Hypothalamus (tissue), 51 donors: ENCODE measurements around the gene GABRR3.

Experiments used
- DNase-seq, 51 donors: peaks; one replicate each; lab custom pipeline; 2025; lab: John Stamatoyannopoulos, UW

Gene GABRR3

GRCh38 chr3:98035208-98035607, at the start of gene GABRR3:
Gene GABRR3 (minus strand): TSS chr3:98035315. CDS start chr3:98034987, 328 bp downstream.
- no peak for DNase-seq

DNA sequence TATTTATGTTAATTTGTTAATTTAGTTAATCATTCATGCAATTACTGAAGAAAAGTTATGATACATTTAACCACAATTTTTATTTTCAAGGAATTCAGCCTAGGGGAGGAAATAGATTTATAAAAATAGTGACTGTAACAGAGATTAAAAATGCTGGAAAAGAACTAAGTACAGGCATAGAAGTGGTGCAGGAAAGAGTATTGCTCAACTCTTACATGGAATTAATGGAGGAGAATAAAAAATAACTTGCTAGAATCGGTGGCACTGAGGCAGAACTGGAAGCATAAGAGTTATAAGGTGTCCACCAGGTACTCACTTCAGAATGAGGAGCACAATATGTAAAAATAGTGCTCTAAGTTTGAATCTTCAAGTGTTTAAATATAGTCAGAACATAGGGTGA, 38.4 kb upstream of the GABRR3 start:
- DNase-seq, result no peak

- DNase-seq, result no peak
Observed at GRCh38 chr3:98070840-98071239, 35.7 kb upstream of the GABRR3 start.

- DNase-seq, result no peak
Observed at GRCh38 chr3:98068824-98069223, 33.7 kb upstream of the GABRR3 start.

DNA sequence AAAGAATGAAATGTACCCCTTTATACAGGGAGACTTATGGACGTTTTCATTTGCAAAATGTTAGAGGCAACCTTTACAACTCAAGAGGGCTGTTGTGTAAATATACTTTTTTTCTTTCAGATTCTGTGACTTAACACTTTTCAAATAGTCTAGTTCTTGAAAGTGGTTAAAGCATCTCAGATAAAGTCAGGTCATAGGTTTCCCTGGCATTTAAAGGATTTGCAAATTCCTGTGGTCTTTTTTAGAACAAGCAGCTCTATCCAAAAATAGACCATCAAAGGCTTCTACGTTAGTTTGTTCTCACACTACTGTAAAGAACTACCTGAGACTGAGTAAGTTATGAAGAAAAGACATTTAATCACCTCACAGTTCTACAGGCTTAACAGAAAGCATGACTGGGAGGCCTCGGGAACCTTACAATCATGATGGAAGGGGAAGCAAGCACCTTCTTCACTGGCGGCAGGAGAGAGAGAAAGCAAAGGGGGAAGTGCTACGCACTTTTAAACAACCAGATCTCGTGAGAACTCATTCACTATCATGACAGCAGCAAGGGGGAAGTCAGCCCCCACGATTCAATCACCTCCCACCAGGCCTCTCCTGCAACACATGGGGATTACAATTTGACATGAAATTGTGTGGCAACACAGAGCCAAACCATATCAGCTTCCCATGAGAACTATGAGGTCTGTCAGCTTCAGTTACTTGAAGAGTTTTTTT, 23.3 kb upstream of the GABRR3 start:
- no peak for DNase-seq

- no peak for DNase-seq
Observed at GRCh38 chr3:98057631-98058030, 22.5 kb upstream of the GABRR3 start.

DNA sequence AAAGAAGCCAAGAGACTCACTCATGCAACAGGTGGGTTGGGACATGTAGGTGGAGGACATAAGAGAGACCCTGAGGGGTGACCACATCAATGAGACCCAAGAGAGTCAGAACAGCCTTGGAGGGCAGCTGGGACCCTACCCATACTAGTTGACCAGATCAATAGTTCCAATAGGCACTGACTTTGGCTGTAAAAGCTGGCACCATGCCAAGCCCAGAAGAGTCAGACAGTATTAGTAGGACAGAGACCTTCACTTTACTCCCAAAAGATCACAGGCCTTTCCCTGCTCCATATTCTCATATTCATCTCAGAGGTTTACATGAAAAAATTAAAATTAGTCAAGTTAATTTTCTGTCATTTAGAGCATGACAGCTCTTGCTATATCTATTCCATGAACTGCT, 20.9 kb upstream of the GABRR3 start:
- no peak for DNase-seq

DNA sequence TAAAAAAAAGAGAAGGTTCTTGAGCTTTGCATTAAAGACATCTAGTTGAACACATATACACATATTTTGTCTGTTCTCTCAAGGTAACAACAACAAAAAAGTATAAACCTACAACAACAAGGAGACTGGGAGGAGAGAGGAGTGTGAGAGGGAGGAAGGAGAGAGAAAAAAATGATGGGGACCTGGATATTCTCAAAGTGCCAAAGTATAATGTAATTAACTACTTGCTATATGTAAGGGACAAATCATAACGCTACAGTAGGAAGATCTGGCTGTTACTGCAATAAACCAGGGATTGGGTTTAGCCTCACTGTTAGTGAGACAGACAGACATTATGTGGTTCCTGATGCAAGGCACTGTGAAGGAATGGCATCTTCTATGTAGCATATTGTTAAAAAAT, 14.2 kb upstream of the GABRR3 start:
- no peak for DNase-seq

DNA sequence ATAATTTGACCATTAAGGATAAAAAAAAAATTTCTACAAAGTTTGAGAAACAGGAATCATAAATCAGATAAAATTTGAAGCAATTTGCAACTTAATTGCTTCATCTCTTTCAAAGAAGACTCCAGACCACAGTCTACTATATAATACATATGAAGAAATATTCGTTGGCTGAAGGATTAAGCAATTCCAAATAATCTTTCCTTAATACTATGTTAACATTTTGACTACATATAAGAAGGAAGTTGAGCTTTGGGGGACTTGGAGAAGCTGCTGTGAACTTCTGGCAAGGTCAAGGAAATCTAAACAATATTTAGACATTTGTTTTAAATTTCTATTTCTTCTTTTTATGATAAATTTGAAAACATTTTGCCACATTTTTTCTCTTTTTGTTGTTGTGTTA, 13.5 kb upstream of the GABRR3 start:
- DNase-seq, result no peak

DNA sequence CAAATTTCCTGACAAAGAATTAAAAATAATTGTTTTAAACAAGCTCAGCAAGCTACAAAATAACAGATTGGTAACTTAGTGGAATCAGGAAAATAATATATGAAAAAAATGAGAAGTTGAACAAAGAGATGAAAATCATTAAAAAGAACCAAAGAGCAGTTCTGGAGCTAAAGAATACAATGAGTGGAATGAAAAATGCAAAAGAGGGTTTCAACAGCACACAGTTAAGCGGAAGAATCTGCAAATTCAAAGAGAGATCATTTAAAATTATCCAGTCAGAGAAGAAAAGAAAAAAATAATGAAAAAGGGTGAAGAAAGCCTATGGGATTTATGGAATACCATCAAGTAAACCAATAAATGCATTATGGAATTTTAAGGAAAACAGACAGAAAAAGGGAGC, 6.2 kb upstream of the GABRR3 start:
- DNase-seq, result no peak

- DNase-seq, result peak in 44 of 51 donors; percentile 4 to 97 (median 35)
Observed at GRCh38 chr3:98039322-98040024, 4.4 kb upstream of the GABRR3 start.

DNA sequence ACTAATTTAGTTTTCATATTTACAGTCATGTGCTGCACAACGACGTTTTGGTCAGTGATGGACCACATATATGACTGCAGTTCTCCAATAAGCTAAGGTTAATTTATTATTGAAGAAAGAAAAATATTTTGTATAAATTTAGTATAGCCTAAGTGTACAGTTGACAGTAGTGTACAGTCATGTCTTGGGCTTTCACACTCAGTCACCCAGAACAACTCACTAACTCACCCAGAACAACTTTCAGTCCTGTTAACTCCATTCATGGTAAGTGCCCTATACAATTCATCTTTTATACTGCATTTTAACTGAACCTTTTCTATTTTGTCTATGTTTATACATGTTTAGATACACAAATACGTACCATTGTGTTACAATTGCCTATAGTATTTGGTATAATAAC, 3.8 kb upstream of the GABRR3 start:
- no peak for DNase-seq

DNA sequence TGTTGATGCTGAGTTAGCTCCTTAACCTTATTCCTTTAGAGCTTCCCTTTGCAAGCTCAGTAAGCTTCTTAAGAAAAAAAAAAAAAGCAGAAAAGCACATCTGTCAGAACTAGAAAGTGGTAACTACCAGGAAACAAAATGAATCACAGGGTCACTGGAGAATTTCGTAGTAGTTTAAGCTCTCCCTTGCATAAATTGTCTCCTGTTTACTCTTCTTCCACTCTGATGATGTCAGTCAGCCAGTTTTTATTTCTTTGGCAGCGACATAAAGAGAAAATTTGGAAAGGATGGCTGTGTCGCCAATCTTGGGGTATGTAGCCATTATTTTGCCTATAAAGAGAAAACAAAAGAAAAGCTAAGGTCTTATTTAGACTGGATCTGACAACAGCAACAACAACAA, 3.2 kb upstream of the GABRR3 start:
- DNase-seq, result no peak

DNA sequence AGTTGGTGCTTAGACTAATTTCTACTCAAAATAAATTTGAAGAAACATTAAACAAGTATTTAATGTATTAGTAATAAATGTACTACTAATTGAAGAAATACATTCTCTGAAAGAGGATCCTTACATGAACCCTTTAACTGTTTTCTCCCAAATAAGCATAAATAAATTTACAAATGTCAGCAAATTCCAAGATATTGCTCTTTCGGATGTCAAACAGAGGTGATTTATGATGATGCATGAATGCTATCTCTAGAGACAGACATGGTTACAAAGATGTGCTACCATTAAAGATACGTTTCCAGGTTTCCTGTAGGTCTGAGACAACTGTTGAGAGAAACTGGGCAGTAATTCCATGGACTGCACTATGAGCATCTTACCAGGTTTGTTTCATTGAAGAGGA, 629 bp downstream of the GABRR3 start:
- DNase-seq, result no peak

GRCh38 chr3:98034036-98034435, 1.1 kb downstream of the GABRR3 start:
- DNase-seq, result no peak

DNA sequence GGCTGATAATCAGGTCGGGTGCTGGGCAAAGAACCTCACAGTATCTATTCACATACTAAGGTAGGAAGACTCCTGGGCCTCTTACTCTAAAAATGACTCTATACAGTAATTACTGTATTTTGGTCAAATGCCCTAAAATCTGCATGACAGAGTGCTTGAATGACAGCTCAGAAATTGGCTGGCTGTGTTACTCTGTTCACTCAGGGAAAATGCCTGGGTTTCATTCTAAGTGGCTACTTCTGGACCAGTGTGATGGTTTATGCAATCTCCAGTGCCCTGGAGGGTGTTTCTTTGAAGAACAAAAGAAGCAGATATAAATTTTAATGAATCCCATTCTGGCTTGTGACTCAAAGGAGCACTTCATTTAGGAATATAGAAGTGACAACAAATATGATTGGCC, 2.2 kb downstream of the GABRR3 start:
- DNase-seq, result no peak

GRCh38 chr3:98032265-98032664, 2.9 kb downstream of the GABRR3 start:
- no peak for DNase-seq

DNA sequence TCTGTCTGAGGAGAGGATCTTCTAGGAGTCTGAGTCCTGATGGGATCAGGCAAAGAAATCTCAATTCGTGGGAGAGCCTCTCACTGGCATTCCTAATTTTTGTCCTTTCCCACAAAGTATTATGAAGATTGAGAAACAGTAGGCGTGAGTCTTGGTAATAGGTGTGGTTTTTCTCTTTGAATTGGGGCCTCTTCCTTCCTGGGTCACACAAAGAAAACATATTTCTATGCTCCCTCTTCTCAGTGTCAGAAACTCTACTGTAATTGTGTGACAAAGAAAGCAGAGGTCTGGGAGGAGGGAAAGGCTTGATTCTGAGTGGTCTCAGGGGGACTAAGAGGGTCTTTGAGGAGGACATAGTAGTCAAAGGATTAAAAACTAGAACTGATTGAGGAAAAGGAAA, 6.0 kb downstream of the GABRR3 start:
- no peak for DNase-seq

GRCh38 chr3:98027085-98027446, 8.0 kb downstream of the GABRR3 start:
- DNase-seq, result no peak

DNA sequence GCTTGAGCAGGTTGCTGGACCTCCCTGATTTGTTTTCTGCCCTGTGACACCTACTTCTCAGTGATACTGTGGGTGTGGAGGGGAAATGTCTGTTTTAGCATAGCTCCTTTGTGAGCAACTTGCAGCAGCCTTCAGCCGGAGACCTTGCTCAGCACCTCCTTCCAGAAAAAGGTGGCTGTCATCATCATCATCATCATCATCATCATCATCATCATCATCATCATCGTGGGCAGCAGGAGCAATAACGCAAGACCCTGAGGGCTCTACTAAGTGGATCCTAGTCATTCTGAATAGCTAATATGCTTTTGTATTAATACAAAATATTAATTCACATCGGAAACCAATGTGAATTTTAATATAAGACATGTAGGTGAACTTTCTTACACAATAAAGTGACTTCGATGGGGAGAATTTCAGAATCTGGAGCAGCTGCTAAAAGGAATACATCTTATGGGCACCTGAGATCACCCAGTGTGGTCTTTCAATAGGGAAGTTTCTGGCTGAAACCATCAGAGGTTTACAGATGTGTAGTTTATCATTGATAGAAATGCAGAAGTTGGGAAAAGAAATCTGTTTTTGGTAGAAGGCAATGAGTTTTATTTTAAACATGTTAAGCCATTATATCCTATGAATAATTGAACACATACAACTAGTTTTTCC, 8.6 kb downstream of the GABRR3 start:
- no peak for DNase-seq

DNA sequence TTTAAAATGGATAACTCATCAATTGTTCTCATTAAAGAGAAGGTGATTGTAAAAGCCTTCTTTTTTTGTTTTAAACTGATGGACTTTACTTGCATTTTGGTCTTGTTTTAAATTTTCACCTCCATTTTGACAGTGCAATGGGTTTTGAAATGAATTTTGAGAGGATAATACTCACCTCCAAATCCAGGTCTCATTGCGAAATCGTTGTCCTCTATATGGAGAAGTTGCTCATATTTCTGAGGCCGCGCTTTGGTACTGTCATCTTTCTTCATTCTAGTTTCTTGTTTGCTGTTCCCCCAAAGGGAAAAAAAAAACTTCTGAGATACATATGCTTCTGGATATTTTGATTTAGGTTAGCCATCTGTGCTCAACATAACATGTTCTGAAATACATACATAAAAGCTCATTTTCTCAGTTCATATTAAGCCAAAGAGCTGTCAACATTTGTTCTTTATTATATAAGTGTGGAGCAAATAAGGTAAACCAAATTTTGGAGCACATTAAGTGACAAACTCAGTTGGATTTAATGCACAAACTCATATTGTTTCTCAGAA, 9.6 kb downstream of the GABRR3 start:
- DNase-seq, result no peak
